Mucosa of descending colon (tissue), 3 donors: ENCODE data around the gene TNRC18. TPM values are rescaled to one million over a fixed set of nuclear protein-coding genes. Genes with fewer than 3 reads are reported as not detected.
"Not testable (repeated sequence)": the region's sequence is repeated elsewhere in the genome, so short reads cannot be mapped to it uniquely, and the experiment has no call there.

Experiments used
- ATAC-seq: fragments of 200-7000 bp; cut with Tn5 transposase; one replicate; pipeline ENCODE4 v1.9.1; 2020; ENCODE audit warnings: mild to moderate bottlenecking, moderate library complexity
- DNase-seq, 3 donors: peaks; one replicate each; pipeline ENCODE4 v3.0.0-alpha.2; 2020
- H3K36me3 ChIP-seq: fragments of 200-600 bp; one replicate; pipeline ENCODE4 v1.8.0; 2021; ENCODE audit warnings: low read depth, mild to moderate bottlenecking
- H3K4me1 ChIP-seq: fragments of 200-600 bp; one replicate; pipeline ENCODE4 v1.8.0; 2021; ENCODE audit warnings: low read depth, mild to moderate bottlenecking
- H3K4me3 ChIP-seq: fragments of 200-600 bp; one replicate; pipeline ENCODE4 v1.8.0; 2021; ENCODE audit warnings: mild to moderate bottlenecking
- H3K9me3 ChIP-seq: fragments of 200-600 bp; one replicate; pipeline ENCODE4 v1.8.0; 2021; ENCODE audit warnings: mild to moderate bottlenecking
- CTCF ChIP-seq: fragments of 200-600 bp; IDR thresholded peaks from one replicate; pipeline ENCODE4 v1.8.0; 2022; ENCODE audit warnings: antibody characterized with exemption, mild to moderate bottlenecking
- intact Hi-C, 2 donors: fragments of 100-400 bp; cut with DNase I in 1 of 2; cut with micrococcal nuclease in 1 of 2; formaldehyde crosslinking; loops; one replicate each; pipeline versions ENCODE4 v1.11.0 to v1.11.1; 2022; cut with DNase I, micrococcal nuclease
- total RNA-seq, 3 donors: library from RNA; stranded (reverse); fragmentation: NEBNext Ultra II Directional in 2 of 3; extraction: Animal tissue kit (Norgen Biotek cat#: 25700) in 2 of 3; gene quantifications; one replicate each; pipeline versions ENCODE4 v1.2.1 to v1.2.4, GENCODE V29; 2021 to 2023
- donor health status: DM: no; HTN: no; CAD: no; lungs with moderate emphysema.
- donor health status: DM: no; HTN: no; CAD: no.
- donor health status: DM: no; HTN: yes; CAD: no.

Gene TNRC18
- total RNA-seq, 3 donors from 2014 or later, result 94.0 to 170 (median 112) TPM

GRCh38 chr7:5322621-5323410, 100.8 kb downstream of the TNRC18 start:
- Histone ChIP-seq H3K9me3 (peaks cover 5% of the 10 kb centered on the region), H3K4me1 (no peaks in the 10 kb centered on the region), H3K36me3 (peaks cover 5% of the 10 kb centered on the region), H3K4me3 (no peak overlapping the region)
- TF ChIP-seq CTCF, result no peak
- intact Hi-C loops, result no loop called here
- ATAC-seq, result no peak
- DNase-seq, result no peak

- DNase-seq, result peak in 1 of 3 donors; percentile 36
- ATAC-seq, result no peak
Observed at GRCh38 chr7:5320802-5321396, 102.7 kb downstream of the TNRC18 start.

GRCh38 chr7:5320391-5320790, 103.2 kb downstream of the TNRC18 start:
- no peak overlapping the region for H3K4me3 ChIP-seq
- ATAC-seq (no peak), DNase-seq (peak in 1 of 3 donors; percentile 37)
- no peak for TF ChIP-seq CTCF
- peaks cover 5% of the 10 kb centered on the region for H3K36me3 ChIP-seq
- peaks cover 5% of the 10 kb centered on the region for H3K9me3 ChIP-seq
- no peaks in the 10 kb centered on the region for H3K4me1 ChIP-seq
- intact Hi-C loops, result no loop called here

More at GRCh38 chr7:5320802-5321396, 102.7 kb downstream of the TNRC18 start:
- no peak for TF ChIP-seq CTCF
- peaks cover 5% of the 10 kb centered on the region for H3K36me3 ChIP-seq
- H3K4me3 ChIP-seq, result no peak overlapping the region
- intact Hi-C loops, result no loop called here
- H3K4me1 ChIP-seq, result no peaks in the 10 kb centered on the region
- peaks cover 5% of the 10 kb centered on the region for H3K9me3 ChIP-seq

GRCh38 chr7:5318613-5319012, 105.0 kb downstream of the TNRC18 start:
- H3K36me3 ChIP-seq, H3K9me3 ChIP-seq, ATAC-seq, H3K4me3 ChIP-seq, DNase-seq, H3K4me1 ChIP-seq, intact Hi-C loops: not testable (repeated sequence)

GRCh38 chr7:5315761-5316160, 107.9 kb downstream of the TNRC18 start:
- Histone ChIP-seq H3K4me3 (no peak overlapping the region), H3K36me3 (peaks cover 8% of the 10 kb centered on the region), H3K9me3 (peaks cover 5% of the 10 kb centered on the region), H3K4me1 (no peaks in the 10 kb centered on the region)
- ATAC-seq (no peak), DNase-seq (no peak)
- TF ChIP-seq CTCF, result no peak
- intact Hi-C loops, result no loop called here

GRCh38 chr7:5314864-5315263, 108.8 kb downstream of the TNRC18 start:
- intact Hi-C loops, result no loop called here
- H3K36me3 ChIP-seq, result peaks cover 7% of the 10 kb centered on the region
- peaks cover 5% of the 10 kb centered on the region for H3K9me3 ChIP-seq
- no peak overlapping the region for H3K4me3 ChIP-seq
- no peak for DNase-seq
- TF ChIP-seq CTCF, result no peak
- no peaks in the 10 kb centered on the region for H3K4me1 ChIP-seq
- ATAC-seq, result no peak

GRCh38 chr7:5313076-5313885, 110.4 kb downstream of the TNRC18 start:
- H3K36me3 ChIP-seq, H3K9me3 ChIP-seq, ATAC-seq, intact Hi-C loops, H3K4me3 ChIP-seq, H3K4me1 ChIP-seq, DNase-seq: not testable (repeated sequence)

GRCh38 chr7:5312276-5313070, 111.2 kb downstream of the TNRC18 start:
- H3K4me1 ChIP-seq, H3K4me3 ChIP-seq, ATAC-seq, H3K36me3 ChIP-seq, DNase-seq, H3K9me3 ChIP-seq, intact Hi-C loops: not testable (repeated sequence)
